Activated CD8-positive, alpha-beta memory T cell treated with anti-CD3 and anti-CD28 coated beads, Interleukin-2, amount 50 U/mL, for 24 hours (primary cell): ENCODE results near the gene PGAP3.

ENCODE experiments used
- DNase-seq: peaks from one replicate; pipeline ENCODE4 v3.0.0-alpha.2; 2020; ENCODE audit errors: extremely low read depth

The PGAP3 gene

DNA sequence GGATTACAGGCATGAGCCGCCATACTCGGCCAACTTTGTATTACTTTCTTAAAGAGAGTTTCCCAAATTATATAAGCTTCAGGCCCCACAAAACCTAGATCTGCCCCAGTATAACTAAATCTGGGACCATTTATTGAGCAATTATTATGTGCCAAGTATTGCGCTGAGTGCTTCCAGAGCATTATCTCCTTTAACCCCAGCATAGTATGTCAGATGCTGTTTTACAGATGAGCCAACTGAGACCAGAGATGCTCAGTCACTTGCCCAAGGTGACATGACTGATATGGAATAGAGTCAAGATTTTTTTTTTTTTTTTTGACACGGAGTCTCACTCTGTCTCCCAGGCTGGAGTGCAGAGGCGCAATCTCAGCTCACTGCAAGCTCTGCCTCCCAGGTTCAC lies 10.1 kb upstream of the PGAP3 start:
- no peak for DNase-seq

DNA sequence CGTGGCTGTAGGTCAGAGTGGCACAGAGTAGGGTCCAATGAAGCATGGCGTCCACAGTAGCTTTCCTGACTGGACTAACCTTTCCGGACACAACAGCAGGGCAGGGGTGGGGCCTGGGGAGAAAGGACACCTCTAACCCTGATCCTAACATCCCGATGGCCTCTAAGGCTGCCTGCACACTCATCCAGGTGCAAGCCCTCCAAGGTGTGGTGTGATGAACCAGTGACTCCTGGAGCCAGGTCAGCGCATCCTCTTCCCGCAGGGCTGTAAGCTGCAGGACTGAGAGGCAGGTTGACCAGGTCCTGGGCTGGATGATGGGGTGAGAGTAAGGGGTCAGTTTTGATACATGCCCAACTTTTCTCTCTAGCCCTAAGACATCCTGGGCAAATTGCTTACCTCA lies 8.9 kb upstream of the PGAP3 start:
- DNase-seq = no peak

DNA sequence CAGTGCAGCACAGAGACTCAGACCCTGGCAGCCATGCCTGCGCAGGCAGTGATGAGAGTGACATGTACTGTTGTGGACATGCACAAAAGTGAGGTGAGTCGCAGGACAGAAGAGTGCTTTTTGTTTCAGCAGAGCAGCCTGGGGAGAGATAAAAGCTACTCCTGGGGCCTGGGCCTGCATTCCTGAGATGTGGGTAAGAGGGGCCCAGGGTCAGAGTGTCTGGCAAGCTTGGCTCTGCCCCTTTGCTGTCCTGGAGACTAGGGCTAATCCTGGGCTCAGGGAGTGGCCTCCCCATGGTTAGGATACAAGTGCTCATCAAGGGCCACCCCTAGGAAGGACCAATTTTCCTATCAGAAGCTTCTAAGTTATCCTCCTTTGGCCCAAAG lies 7.2 kb upstream of the PGAP3 start:
- DNase-seq = no peak

DNA sequence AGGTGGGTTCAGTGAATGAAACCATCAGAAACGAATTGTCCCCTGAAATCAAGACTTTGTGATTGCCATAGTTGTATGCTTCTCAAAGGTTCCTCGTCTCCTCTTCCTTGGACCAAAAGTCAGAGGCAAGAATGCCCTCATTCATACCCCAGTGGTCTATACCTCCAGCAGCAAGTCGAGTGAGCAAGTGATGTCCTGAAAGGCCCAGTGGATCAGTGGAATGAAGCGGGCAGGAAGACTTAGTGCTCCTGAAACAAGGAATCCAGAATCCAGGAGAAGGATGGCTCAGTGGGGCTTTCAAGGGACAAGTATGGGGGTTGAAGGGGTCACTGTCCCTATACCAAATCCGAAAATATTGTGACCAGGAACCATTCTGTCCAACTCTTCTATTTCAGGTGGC lies 6.7 kb upstream of the PGAP3 start:
- no peak for DNase-seq

DNA sequence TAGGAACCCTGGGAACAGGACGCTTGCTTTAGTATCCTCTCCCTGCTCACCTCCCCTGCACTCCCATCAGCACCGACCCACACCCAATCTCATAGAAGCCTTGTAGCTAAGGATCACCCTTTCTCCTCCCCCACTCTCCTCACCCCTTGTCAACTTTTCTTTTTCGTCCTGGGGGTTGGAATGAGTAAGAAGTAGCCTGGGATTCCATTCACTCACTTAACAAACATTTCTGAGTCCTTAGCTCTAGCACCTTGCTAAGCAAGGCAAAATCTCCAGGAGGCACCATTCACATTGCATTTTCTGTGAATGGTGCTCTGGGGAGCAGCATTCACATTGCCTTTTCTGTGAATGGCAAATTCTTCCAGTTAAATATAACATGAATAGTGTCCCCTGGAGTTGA lies 1.1 kb upstream of the PGAP3 start:
- no peak for DNase-seq

DNA sequence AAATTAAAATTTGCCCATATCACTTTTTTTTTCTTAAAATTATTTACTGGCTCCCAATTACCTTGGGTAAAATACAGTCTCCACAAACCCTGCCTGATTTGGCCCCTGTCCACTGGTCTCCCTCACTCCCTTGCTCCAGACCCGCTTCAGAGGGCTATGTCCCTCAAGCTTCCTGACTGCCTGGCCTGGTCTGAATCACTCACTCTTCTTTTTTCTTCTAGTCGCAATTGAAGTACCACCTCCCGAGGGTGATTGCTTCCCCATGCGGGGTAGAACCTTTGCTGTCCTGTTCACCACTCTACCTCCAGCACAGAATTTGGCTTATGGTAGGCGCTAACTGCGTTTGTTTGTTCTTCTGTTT lies 598 bp upstream of the PGAP3 start:
- no peak for DNase-seq

DNA sequence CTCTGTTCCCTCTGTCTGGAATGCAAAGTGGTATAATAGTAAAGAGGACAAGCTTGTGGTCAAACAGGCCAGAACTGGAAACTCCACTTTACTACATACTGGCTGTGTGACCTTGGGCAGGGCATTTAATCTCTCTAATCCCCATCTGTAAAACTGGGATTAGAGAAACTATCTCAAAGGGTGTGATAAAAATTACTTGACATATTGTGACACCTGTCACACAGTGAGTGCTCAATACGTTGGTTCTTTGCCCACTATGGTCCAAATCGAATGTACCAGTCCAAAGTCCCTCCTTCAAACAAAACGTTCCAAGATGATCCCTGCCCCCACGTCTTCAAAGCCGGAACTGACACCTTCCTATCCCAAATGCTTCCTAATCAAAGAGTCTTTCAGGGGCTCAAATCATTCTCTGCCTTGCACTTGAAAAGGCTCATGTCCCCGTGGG lies 734 bp downstream of the PGAP3 start:
- DNase-seq = no peak

DNA sequence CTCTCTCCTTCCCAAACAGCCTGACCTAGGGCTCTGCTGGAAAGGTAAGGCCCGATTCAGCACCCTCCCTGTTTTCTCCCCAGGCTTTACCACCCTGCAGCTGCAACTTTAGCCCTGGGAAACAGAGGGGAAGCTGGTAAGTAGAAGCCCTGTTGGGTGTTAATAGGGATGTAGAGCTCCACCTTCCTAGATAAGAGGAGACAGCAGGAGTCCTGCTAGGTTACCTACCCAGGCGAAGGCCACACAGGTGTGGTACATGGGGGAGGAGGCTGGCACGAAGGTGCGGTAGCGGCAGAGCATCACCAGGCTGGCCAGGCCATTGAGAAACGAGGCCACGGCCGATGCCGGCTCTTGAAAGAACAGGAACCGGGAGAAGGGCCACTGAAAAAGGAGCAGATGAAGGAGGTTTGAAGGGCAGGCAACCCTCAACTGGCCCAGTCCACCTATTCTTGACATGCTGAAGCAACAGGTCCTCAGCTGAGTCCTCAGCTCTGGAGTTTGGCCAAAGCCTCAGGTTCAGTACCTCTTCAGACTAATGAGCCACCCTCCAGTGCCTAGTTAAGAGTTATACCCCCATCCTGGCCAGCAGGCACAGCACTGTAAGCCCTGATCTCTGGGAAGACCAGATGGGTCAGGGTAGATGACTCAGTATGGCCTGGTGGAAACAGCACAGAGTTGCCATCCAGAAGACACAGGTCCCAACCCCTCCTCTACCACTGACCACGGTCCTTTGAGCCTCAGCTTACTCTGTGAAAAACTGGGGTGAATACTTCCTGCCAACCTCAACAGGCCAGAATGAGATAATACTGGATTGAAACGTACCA lies 3.3 kb downstream of the PGAP3 start:
- no peak for DNase-seq

DNA sequence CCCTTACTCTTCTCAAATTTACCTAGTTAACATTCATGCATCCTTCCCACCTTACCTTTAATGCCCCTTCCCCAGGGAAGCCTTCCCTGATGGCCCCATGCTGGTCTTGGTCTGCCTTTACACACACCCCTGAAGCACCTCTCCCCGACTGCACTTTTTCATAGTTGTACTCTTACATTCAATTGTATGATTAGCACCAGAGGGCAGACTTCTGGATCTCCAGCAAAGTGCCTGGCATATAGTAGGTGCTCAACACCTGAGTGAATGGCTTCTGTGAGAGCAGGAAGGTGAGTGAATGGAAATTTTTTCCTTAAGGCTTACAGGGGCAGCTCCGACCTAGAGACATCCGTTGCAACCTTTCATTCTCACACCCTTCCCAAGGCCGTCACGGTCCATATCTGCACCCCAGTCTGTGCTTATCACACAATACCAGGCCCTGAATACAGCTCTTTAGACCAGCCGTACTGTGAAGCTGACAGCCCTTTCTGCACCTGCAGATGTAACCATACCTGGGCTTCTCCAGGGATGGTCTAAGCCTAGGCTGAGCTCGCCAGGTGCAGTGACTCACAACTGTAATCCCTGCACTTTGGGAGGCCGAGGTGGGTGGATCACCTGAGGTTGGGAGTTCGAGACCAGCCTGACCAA lies 4.4 kb downstream of the PGAP3 start:
- no peak for DNase-seq

DNA sequence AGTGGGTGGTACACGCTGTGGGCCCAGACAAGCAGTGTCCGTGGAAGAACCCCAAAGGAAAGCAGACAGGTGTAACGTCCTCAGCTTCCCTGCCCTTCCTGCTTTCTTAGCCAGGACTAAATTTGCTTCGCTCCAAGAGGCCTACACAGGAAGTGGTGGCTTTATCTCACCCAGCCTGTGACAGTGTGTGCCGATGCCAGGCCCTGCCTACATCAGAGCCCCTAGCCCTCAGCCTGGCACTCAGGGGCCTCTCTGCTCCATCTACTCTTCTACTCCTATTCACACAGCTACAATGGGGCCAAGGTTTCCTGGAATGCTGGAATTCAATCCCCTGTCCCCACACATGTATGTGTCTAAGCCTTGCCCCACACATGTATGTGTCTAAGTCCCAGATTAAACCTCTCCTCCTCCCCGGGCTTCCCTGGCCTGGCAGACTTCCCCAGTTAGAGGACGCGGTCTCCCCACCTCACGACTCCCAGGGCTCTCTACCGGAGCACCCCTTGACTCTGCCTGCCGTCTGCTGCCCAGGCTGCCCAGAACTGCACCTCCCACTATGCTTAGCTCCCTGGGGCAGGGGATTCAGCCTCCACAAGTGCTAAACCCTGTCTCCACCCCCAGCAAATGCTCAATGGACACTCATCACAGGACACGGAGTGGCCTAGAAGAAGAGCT lies 8.2 kb downstream of the PGAP3 start:
- no peak for DNase-seq

DNA sequence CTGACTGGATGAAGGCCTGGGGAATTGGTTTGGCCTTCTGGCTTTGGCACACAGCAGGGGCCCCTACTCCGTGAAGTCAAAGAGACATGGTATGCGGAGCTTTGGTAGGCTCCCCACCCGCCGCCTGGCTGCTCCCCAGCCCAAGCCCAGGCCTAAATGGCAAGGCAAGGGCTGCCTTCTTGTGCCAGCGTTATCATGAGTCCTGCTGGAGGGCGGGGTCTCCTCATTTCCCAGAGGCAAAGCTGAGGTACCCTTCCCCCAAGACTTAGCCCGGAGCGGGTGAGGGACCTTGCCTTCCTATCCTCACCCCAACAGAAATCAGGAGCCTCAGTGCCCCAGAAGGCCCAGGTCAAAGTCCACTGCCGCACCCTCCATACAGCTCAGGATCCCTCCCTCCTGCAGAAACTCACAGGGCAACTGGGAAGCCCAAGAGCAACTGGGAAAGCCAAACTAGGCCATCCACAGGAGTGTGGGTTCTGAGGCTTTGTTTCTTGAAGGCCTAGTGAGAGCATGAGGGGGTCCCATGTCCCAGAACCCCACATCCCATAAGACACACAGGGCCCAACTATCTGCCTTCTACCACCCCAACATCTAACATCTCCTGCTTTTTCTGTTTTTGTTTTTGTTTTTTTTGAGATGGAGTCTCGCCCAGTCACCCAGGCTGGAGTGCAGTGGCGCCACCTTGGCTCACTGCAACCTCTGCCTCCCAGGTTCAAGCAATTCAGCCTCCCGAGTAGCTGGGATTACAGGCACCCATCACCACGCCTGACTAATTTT lies 9.3 kb downstream of the PGAP3 start:
- DNase-seq = no peak

DNA sequence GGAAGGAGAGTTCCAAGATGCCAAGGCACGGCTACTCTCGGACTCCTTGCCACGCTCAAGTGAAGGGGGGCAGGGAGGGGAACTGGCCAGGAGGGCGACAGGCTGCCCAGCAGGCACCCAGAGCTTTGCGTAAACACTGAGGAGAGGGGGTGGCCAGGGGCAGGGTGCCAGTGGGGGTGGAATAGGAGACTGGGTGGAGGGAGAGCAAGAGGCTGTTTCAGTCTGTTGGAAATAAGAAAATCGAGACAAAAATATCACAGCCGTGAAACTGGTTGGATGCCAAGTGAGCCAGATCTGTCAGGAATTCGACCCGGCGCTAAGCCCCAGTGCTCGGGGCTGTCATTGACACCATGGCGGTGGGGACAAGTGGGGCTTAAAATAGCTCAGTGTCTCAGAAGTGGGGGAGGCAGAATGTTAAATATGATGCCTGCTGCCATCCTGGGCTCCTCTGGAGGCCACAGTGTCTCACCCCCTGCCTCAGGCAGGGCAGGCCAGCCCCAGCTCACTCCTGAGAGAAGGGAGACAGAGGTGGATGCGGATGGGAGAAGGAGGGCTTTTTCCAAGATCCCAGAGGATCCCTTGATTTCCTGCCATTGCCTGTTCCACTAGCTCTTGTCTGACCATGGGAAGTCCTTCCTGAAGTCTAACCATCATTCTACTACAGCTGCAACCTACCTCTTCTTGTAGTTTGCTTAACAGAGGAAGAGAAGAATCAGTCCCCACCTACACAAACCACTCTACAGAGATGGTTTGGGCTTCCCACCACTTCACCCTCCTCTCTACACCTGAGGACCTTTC lies 10.1 kb downstream of the PGAP3 start:
- DNase-seq = no peak

DNA sequence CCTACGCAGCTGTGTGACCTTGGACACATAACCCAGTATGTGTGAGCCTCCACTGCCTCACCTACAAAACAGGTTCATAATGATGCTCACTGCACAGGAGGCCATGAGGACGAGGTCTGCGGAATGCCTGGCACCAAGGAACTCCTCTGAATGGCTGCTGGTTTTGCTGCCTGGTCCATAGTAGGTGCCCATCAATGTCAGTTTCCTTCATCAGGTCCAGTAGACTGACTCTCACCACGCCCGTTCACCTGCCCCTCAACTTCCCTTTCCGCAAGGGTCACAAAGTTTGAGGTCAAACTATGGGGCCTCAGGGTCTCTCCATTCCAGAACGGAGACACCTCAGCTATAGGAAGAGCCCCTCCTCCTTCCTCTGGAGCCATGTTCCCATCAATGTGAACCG lies 10.8 kb downstream of the PGAP3 start:
- DNase-seq = no peak

DNA sequence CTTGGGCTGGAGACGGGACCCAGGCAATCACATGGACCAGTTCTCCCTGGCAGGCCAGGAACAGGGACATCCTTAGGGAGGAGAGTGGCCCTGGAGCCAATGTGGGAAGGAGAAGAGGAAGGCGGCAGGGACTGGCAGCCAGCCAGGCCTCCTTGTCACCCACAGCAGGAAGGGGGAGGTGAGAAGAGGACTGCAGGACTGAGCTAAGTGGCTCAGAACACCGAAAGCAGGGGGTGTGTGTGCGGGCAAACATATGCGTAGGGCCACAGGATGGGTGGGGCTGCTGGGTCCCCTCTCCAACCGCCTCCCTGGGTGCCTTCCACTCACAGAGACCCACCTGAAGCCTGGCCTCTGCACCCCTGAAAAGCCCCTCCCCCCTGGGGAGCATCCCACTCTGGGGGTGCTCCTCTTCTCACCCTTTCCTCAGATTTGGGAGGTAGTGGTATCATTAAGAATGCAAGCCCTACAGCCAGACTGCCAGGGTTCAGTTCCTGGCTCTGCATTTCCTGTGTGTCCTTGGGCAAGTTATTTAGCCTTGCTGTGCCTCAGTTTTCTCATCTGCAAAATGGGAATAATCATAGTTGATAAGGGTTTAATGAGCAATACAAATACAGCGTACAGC lies 11.5 kb downstream of the PGAP3 start:
- DNase-seq = no peak

DNA sequence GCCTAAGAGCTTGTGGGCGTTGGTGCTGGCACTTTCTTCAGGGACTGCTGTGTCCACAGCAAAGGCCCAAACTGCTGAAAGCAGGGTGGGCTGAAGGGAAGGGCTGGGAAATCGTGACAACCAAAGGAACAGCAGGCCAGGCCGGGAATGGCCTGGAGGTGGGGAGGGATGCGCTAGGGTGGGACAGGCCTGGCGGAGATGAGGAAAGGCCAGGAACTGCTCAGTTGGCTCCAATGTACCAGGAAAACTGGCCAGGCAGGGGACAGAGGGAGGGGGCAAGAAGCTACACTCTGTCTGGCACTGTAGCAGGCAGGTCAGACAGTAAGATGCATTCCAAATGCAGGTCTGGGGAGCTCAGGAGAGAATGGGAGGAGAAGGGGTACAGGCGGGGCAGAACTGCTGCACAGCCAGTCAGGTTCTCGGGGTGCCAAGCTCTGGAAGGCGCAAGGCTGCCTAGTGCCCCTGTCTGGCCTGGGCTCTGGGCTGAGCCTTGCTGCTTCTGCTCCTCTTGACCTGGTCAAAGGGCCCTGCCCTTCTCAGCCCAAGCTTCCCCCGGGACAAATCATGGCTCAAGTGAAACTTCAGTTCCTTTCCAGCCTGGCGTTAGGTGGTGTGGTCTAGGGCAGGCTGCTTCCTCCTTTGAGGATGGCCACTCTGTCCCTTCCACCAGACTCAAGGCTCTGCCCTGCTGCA lies 12.3 kb downstream of the PGAP3 start:
- DNase-seq = no peak

DNA sequence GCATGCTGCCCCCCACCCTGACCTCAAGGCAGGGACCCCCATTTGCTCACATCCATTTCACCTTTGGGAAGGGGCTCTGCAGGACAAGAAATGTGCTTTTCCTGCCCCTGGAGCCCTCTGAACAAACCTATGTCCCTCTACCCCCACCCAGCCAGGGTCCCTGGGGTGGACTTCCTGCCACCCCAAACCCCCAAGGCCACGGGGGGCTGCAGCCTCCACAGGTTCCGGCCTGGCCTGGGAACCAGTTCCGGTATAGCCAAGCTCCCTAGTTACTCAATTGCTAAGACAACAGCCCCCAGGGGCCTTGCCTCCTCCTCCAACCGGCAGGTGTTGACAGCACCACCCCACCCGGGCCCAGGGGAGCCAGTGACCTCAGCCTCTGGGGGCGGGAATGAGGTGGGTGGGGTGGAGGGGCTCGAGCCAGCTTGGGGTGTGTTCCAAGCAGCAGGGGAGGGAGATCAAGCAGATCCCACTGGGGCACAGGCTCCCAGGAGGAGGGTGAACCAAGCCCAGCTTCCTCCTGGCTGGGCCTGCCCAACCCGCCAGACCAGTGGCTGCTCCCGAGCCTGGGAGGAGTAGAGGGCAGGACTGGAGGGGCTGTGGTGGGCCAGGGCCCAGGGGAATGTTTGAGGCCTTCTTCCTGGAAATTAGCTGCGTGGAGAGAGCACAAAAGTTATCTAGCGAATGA lies 13.0 kb downstream of the PGAP3 start:
- DNase-seq = no peak

DNA sequence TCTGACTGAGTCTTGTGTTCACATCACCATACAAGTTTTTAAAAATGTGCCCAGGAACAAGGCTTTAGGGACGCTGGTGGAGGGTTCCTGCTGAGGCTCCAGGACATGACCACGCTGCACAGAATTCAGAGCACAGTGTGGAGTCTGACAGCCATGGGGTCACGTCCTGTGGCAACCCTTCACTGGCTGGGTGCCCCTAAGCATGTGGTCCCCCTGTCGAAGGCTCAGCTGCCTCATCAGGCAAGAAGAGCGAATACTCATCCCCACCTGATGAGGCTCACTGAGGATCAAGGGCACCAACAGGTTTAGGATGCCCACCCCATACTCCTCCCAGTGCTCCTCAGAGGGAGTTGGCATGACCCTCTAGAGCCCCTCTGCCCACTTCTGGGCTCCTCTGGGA lies 13.7 kb downstream of the PGAP3 start:
- DNase-seq = no peak

DNA sequence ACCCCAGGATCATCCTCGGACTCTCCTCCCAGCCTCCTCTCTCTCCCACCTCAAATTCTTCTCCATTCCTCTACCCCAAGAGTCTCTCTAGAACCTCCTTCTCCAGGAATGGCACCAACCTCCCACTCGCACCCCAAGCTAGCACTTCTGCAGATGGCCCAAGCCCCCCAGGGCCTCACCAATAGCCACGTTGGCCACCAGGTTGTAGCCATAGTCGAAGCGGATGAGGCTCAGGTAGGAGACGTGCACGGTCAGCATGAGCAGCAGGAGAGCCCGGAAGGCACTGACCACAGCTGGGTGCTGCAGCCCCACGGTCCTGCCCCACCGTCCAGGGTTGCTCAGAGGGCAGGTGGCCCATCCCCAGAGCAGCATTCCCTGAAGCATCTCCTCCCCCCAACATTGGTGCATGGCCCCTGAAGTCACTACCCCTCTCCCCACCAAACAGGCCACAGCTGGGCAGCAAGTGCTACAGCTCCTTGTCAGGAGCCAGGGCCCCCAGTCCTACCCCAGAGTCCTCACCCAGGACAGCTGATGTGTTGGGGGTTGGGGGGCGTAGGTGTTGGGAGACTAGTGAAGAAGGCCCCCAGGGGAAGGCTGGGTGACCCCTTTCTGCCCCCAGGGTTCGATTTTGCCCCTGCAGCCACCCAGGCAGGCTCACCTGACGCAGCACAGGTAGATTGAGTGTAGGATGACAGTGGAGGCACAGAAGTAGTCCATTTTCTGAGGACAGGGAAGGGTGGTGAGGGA lies 14.3 kb downstream of the PGAP3 start:
- no peak for DNase-seq
